Fibroblast of lung (primary cell): Measurements from ENCODE around the gene VAV1. TPM values are rescaled to one million over a fixed set of nuclear protein-coding genes. Genes with fewer than 3 reads are reported as not detected.

Experiments
- DNase-seq, 2 donors: peaks; one replicate each; pipeline versions ENCODE4 v3.0.0 to v3.0.0-alpha.2; 2010; ENCODE audit warnings: low read depth in 2 of 2
- H2AFZ ChIP-seq: 2 replicates; pipeline ENCODE4 v1.5.1; 2012; ENCODE audit warnings: low read length, control low read depth, inconsistent platforms
- H3K27ac ChIP-seq: 2 replicates; pipeline ENCODE4 v1.5.1; 2011; ENCODE audit warnings: low read length, control low read depth; ENCODE audit not compliant: insufficient read depth
- H3K27me3 ChIP-seq: 2 replicates; pipeline ENCODE4 v1.5.1; 2011; ENCODE audit warnings: mild to moderate bottlenecking, low read length; ENCODE audit not compliant: control insufficient read depth, insufficient read depth
- H3K36me3 ChIP-seq: 2 replicates; pipeline ENCODE4 v1.5.1; 2011; ENCODE audit warnings: low read length; ENCODE audit not compliant: control insufficient read depth, insufficient read depth
- H3K4me1 ChIP-seq: 2 replicates; pipeline ENCODE4 v1.5.1; 2011; ENCODE audit warnings: low read length; ENCODE audit not compliant: control insufficient read depth, insufficient read depth; ENCODE audit errors: extremely low read depth
- H3K4me2 ChIP-seq: 2 replicates; pipeline ENCODE4 v1.5.1; 2011; ENCODE audit warnings: low read length, control low read depth; ENCODE audit not compliant: insufficient read depth; ENCODE audit errors: extremely low read depth
- H3K4me3 ChIP-seq, 4 experiments: fragments of 200-600 bp in 1 of 4; sonication (generic) in 1 of 4; replicated peaks in 1 of 4; 2 replicates each; pipeline ENCODE4 v1.5.1; 2011 to 2016; ENCODE audit warnings: low read length in 4 of 4, low read depth in 3 of 4, mild to moderate bottlenecking in 3 of 4, control low read depth in 2 of 4, inconsistent platforms in 1 of 4, mixed read lengths in 1 of 4; ENCODE audit not compliant: insufficient read depth in 1 of 4; ENCODE audit errors: control extremely low read depth in 1 of 4
- H3K79me2 ChIP-seq: 2 replicates; pipeline ENCODE4 v1.5.1; 2012; ENCODE audit warnings: mild to moderate bottlenecking, low read length, inconsistent platforms; ENCODE audit not compliant: control insufficient read depth, insufficient read depth
- H3K9ac ChIP-seq: 2 replicates; pipeline ENCODE4 v1.5.1; 2011; ENCODE audit warnings: mild to moderate bottlenecking, low read length, control low read depth; ENCODE audit not compliant: insufficient read depth
- H3K9me3 ChIP-seq: 2 replicates; pipeline ENCODE4 v1.5.1; 2012; ENCODE audit warnings: low read depth, low read length; ENCODE audit not compliant: control insufficient read depth, insufficient read depth
- H4K20me1 ChIP-seq: 2 replicates; pipeline ENCODE4 v1.5.1; 2011; ENCODE audit warnings: low read length; ENCODE audit not compliant: control insufficient read depth, insufficient read depth; ENCODE audit errors: extremely low read depth
- EZH2 ChIP-seq: IDR thresholded peaks from 2 replicates; pipeline ENCODE4 v1.5.1; 2012; ENCODE audit warnings: low read length, control low read depth, mild to moderate bottlenecking; ENCODE audit errors: missing control alignments
- polyA plus RNA-seq, 2 donors: library from polyadenylated mRNA; depleted of rRNA in 1 of 2; stranded (reverse) in 1 of 2; unstranded in 1 of 2; fragments of >200 nt; gene quantifications; 2 replicates each; pipeline ENCODE4 v1.2.1, GENCODE V29; 2011 to 2012; ENCODE audit warnings: missing spikeins in 1 of 2
- total RNA-seq: library from RNA; depleted of rRNA; stranded (reverse); fragments of >200 nt; gene quantifications from 2 replicates; pipeline ENCODE4 v1.2.1, GENCODE V29; 2014
- TF ChIP-seq, protein P1 (sequence below), 2 donors: IDR thresholded peaks in 1 of 2; conservative IDR thresholded peaks in 1 of 2; 1 replicate in 1 of 2; 2 replicates in 1 of 2; pipeline ENCODE4 v1.5.1; 2011 to 2012; ENCODE audit warnings: low read length in 2 of 2, control low read depth in 1 of 2, inconsistent platforms in 1 of 2, low read depth in 1 of 2, mild to moderate bottlenecking in 1 of 2

Gene VAV1
- total and polyA plus RNA-seq, 2 donors (not counting 1 experiment from before 2014, with no cell fraction given) = not detected

DNA sequence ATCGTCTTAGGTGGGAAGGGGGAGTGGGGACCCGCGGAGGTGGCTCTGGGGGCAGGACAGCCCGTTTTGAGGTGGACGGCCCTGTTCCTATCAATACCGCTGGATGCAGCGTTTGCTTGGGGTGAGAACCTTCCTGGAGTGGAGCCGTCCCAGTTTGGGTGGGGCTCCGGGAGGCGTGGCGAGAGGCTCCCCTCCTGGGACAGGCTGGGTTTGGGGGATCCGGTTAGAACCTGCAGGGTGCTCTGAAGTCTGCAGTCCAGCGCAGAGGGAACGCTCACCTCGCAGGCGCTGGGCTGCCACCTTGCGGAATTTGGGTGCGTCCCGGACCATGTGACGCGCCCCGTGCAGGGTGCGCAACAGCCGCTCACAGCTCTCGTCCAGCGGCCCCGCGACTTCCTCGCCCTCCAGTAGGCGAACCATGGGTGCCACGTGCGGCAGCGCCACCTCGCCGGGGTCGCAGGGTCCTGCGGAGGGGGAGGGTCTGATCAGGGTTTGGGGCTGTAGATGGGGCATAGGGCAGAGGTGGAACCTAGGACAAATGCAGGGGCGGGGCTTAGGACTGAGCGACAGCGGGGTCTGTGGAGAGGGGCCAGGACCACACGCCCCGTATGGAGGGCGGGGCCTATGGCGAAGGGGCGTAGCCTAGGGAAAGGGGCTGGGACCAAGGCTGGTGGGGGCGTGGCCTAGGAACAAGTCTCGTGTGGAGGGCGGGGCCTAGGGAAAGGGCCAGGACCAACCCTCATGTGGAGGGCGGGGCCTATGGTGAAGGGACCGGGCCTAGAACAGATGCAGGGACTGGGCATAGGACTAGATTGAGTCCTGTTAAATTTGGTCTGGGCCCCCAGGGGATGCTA, 19.1 kb upstream of the VAV1 start:
- H3K27me3 ChIP-seq = no peaks in the 10 kb centered on the region
- no peaks in the 10 kb centered on the region for H3K4me1 ChIP-seq
- H2AFZ ChIP-seq = peak overlapping the region; percentile 35
- peak overlapping the region; percentile 46 for H3K9ac ChIP-seq
- DNase-seq = peak; percentile 52 to 59
- H3K9me3 ChIP-seq = no peaks in the 10 kb centered on the region
- TF ChIP-seq, protein P1, sequence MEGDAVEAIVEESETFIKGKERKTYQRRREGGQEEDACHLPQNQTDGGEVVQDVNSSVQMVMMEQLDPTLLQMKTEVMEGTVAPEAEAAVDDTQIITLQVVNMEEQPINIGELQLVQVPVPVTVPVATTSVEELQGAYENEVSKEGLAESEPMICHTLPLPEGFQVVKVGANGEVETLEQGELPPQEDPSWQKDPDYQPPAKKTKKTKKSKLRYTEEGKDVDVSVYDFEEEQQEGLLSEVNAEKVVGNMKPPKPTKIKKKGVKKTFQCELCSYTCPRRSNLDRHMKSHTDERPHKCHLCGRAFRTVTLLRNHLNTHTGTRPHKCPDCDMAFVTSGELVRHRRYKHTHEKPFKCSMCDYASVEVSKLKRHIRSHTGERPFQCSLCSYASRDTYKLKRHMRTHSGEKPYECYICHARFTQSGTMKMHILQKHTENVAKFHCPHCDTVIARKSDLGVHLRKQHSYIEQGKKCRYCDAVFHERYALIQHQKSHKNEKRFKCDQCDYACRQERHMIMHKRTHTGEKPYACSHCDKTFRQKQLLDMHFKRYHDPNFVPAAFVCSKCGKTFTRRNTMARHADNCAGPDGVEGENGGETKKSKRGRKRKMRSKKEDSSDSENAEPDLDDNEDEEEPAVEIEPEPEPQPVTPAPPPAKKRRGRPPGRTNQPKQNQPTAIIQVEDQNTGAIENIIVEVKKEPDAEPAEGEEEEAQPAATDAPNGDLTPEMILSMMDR (conservative IDR thresholded peaks at IDR 0.05 in 1 of 2, IDR thresholded peaks at IDR 0.05 in 1 of 2; ENCODE audit: low read depth in 1 of 2, low read length in 2 of 2) = peak in 1 of 2 donors; percentile 18
- no peak for TF ChIP-seq EZH2
- H4K20me1 ChIP-seq = no peaks in the 10 kb centered on the region
- peak overlapping the region in 1 of 4 experiments; percentile 48 for H3K4me3 ChIP-seq
- no peak overlapping the region for H3K27ac ChIP-seq
- peaks cover 4% of the 10 kb centered on the region for H3K36me3 ChIP-seq
- peak overlapping the region; percentile 64 for H3K4me2 ChIP-seq
- no peaks in the 10 kb centered on the region for H3K79me2 ChIP-seq

DNA sequence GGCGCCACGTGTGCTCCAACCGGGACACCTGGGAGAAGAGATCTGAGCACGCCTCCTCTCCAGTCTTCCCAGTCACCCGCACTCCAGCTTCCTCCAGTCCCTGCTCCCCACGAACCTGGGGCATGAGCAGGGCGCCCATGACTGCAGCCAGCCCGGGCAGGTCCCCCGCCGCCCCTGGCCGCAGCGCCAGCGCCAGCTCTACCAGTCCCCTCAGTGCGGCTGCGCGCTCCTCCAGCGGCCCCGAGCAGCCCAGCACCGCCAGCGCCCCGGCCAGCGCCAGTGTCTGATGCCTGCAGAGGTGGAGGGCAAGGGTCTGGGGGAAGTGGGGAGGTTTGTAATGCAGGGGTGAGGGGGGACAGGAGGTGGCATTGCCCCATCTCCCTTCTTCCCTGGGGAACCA, 18.4 kb upstream of the VAV1 start:
- Histone ChIP-seq H3K9me3 (no peaks in the 10 kb centered on the region), H3K36me3 (peaks cover 3% of the 10 kb centered on the region), H3K79me2 (no peaks in the 10 kb centered on the region), H3K4me3 (no peak overlapping the region), H3K4me2 (no peak overlapping the region), H3K27me3 (no peaks in the 10 kb centered on the region), H2AFZ (no peak overlapping the region), H4K20me1 (no peaks in the 10 kb centered on the region), H3K9ac (no peak overlapping the region), H3K4me1 (no peaks in the 10 kb centered on the region), H3K27ac (no peak overlapping the region)
- TF ChIP-seq, protein P1 (conservative IDR thresholded peaks at IDR 0.05 in 1 of 2, IDR thresholded peaks at IDR 0.05 in 1 of 2; ENCODE audit: low read depth in 1 of 2, low read length in 2 of 2) = no peak
- TF ChIP-seq EZH2 = no peak
- no peak for DNase-seq

DNA sequence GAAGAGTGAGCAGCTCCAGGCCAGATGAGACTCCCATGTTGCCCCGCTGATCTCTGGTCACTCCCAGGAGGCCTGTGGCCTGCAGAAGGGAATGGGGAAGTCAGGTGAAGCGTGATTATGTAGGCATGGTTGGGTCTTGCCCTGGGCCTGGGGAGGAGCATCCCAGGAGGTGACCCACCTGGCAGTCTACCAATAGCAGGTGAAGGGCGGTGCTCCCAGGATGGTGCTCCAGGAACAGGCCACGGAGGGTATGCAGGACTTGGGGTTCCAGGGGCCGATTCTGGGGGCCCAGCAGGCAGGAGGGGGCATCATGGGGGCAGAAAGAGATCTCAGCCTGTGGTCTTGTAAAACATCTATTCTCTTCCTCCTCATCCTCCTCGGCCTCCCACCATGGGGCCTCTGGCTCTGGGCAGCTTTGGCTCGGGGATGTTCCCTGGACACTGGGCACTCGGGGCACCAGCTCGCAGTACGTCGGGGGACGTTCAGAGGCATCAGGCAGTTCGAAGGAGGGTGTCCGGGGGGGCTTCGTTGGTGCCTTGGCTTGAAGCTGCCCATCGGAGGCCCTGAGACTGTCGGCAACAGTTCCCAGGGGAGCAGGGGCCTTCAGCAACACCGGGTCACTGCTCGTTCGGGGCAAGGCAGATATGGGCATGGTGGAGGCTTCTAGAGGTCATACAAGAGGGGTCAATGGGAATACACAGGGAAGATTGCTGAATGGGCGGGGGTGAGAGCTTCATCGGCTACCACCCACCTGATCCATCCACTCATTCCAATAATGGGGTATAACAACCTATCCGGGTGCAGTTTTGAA, 17.6 kb upstream of the VAV1 start:
- no peaks in the 10 kb centered on the region for H3K4me1 ChIP-seq
- no peaks in the 10 kb centered on the region for H4K20me1 ChIP-seq
- DNase-seq = no peak
- no peaks in the 10 kb centered on the region for H3K79me2 ChIP-seq
- H3K9ac ChIP-seq = no peak overlapping the region
- TF ChIP-seq EZH2 = no peak
- TF ChIP-seq, protein P1 (conservative IDR thresholded peaks at IDR 0.05 in 1 of 2, IDR thresholded peaks at IDR 0.05 in 1 of 2; ENCODE audit: low read depth in 1 of 2, low read length in 2 of 2) = no peak
- no peak overlapping the region for H3K4me2 ChIP-seq
- no peaks in the 10 kb centered on the region for H3K27me3 ChIP-seq
- no peaks in the 10 kb centered on the region for H3K9me3 ChIP-seq
- H3K36me3 ChIP-seq = peaks cover 2% of the 10 kb centered on the region
- no peak overlapping the region for H3K27ac ChIP-seq
- H3K4me3 ChIP-seq = no peak overlapping the region
- no peak overlapping the region for H2AFZ ChIP-seq
